HG03039 (cell line): ENCODE data around the gene MLPH.
"Not testable (repeated sequence)": the region's sequence is repeated elsewhere in the genome, so short reads cannot be mapped to it uniquely, and the experiment has no call there.

Experiments
- ATAC-seq: cut with Tn5 transposase; IDR thresholded peaks from one replicate; pipeline ENCODE4 v1.9.1; 2021; ENCODE audit warnings: mild to moderate bottlenecking, moderate library complexity; ENCODE audit not compliant: unreplicated experiment

The MLPH gene

DNA sequence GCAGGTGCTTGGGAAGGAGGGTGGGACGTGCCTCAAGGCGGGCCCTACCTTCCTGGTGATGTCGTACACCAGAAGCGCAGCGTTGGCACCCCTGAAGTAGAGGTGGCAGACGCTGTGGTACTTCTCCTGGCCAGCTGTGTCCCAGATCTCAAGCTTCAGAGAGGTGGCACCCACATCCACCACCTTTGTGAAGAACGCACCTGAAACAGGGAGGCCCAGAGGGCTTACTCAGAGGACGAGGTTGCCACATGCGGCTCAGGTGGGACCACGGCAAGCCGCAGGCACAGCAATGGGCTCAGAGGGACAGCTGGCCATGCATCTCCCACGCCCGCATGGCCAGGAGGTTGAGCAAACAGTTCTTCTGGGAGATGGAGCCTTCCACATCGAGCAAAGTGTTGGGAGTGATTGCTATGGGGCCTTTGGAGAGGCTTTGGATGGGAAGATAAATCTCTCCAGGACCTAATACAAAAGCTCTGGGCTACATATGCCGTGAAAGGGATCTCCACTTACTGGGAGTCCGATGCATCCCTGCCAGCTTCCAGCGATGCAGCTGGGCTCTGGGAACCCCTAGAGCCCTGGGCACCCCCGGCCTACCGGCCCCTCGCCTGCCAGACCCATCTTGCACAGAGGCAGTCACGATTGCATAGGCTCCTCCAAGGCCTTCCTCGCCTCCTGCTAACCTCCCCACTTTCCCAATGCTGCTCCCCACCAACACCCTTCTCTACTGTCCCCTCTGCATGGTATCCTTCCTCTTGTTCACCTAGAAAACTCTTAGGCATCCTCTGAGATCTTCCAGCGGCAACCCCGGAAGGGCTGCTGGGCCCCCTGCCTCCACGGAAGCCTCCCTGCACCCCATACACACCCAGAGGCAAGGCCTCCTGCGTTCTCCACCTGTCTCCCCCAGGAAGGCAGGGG is 91.2 kb downstream of the MLPH start:
- no peak for ATAC-seq

DNA sequence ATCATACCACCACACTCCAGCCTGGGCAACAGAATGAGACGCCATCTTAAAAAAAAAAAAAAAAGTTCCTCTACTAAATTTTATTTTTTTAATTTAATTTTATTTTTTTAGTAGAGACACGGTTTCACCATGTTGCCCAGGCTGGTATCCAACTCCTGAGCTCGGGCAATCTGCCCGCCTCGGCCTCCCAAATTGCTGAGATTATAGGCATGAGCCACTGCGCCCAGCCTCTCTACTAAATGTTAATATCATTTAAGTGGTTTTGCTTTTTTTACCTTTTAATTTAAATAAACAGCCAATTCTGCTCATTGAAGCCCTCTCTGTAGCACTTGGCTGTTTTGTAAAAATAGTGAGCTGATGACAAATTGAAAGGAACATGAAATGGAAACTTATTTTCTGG is 94.3 kb downstream of the MLPH start:
- ATAC-seq: no peak

DNA sequence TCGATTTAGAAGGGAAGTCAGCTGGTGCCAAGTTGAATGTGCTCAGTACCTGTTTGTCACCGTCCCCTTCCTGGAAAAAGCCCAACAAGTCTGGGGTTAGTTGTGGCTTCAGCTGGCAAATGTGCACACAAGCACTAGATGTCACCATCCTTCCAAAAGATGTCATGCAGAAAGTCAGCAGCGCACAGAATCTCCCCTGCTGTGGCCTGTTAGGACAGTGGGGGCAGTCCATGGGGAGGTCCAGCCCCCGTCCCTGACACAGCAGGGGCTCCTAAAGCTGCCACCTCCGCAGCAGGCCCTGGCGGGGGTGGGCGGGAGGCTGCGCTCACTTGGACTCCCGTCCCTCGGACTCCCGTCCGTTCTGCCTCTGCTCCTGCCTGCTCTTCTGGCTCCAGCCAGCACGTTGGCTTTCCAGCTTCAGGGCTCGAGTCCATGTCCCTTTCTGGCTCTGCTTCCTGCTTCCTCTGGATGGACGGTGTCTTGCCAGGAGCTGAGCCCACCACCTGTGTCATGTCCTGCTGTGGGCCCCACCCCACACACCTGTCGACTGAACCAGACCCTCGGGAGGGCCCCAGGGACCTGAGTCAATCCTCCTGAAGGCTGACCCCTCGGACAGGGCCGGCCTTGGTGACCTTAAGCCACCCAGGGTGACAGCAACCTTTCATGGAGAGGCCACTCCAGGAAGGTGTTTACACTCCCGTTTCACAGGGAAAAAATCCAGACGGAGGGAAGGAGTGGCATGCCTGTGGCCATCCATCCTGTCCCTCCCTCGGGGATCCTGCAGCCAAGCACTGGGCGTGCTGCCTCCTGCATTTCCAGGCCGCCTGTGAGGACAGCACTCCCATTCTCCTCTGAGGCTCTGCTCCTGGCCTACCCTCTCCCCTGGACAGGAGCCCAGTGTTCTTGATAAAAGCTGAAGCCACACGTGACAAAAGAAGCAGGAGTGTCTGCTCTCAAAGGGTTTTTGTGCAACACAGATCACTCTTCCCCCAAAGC is 95.0 kb downstream of the MLPH start:
- ATAC-seq: no peak

DNA sequence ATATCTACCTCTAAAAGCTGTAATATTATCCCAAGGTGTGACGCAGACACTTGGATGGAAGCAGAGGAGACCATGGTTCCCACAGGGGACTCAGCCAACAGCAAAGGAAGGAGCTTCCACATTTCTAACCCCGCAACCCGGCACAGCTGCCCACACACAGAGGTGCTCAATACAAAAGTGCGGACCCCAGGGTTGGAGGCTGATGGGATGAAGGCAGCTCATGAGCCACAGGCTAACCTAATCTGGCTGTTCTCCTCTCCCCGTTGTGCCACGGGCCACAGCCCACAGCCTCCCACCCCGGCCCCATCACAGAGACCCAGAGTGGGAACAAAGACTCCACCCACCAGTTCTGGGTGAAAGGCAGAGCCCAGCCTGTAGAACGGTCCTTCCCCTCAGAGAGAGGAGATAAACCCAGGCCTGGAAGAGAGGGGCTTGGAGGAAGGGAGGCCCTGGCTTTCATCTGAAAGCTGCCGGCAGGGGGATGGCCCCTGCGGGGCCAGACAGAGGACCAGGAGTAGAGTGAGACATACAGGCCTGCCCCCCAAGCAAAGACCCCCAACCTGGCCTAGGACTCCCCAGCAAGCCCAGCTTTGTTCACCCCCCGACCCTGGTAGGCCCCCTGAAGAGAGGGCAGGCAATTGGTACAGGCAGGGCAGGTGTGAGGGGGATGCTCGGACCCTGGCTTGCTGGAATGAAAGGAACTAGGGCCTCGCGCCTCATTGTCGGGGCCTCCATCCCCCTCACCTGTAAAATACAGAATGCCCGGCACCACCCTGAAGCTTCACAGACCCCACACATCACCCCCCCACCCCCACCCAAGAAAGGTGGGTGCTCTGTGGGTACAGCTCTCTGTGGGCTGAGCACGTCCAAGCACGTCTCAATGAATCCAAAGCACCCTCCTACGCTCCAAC is 96.6 kb downstream of the MLPH start:
- no peak for ATAC-seq

DNA sequence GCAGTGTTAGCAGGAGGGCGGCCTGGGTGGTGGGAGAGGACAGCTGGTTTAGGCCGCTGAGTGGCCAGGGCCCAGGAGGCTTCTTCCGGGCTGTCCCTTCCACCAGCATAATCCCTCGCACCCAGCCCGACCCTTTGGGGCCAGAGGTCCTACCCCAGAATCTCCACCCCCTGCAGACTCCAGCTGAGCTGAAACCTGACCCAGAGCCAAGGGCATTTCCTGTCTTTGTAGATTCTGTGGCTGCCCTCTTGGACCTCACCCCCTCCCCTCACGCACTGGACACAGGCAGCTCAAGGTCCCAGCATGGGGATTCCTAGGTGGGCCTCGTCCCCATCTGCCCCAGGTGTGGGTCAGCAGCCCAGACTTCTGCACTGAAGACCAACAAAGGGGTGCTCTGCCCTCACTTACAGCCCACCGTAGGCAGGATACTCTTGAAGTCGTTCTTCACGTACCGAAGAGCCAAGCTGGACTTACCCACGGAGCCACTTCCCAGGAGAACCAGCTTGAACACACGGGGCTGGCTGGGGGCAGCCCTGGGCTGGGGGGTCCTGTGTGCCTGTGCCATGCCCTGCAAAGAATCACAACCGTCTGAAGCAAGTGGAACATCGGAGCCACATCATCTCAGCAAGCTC is 98.7 kb downstream of the MLPH start:
- no peak for ATAC-seq

DNA sequence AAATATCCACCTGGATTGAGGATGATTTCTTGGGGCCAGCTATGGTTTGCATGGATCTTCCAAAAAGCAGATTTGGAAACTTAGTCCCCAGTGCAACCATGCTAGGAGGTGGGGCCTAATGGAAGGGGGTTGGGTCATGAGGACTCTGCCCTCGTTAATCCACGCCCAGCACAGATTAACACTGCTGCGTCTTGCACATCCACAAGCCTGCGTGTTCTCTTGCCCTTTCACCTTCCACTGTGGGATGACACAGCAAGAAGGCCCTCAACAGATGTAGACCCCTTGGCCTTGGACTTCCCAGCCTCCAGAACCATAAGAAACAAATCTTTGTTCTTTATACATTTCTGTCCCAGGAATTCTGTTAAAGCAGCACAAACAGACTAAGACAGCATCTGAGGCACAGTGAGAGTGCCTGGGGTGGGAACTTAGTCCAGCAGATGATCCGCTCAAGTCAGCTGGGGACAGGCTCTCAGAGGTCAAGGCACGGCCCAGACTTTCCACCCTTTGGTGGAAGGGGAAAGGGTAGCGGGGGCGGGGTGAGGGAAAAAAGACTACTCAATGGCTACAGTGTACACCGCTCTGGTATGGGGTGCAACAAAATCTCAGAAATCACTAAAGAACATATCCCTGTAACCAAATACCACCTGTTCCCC is 101.1 kb downstream of the MLPH start:
- ATAC-seq: no peak

DNA sequence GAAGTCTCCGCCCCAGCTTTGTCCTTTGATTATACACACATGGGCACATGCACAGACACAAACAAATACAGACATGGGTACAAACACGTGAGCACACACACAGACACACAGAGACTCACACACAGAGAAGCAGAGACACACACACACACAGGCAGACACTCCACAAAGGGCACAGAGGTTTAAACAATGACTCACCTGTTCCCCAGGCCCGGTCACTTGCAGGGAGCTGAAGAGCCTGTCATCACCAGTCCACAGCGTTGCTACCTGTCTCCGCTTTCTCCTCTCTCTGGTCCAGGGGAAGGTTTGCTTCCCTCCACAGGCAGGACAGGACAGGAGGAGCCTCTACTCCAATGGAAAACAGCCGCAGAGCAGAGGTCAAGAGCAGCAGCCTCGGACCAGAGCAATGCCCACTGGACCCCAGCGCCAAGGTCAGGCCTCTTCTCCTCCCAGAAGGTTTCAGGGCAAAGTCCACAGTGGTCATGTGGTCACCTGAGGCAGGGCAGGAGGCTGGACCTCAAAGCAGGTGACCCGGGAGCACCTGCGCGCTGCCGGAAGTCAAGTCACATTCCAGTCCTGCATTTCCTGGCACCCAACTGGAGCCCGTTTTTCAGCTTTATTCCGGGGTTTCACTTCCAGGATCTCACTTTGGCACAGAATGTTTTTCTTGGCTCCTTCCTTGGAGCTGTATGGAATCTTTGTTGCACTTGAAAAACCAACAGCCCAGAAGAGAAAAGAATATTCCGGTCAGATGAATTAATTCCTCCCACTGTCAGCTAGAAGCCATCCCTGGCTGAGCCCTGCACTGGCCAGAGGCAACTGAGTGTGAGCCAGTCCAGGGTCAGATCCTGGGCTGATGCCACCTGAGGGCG is 103.5 kb downstream of the MLPH start, which contains the start of gene RAB17:
TSS of gene RAB17 (minus strand) at position 463 of the 869 bp plus-strand sequence. CDS start 4,580 bp downstream, outside the sequence.
- no peak for ATAC-seq

DNA sequence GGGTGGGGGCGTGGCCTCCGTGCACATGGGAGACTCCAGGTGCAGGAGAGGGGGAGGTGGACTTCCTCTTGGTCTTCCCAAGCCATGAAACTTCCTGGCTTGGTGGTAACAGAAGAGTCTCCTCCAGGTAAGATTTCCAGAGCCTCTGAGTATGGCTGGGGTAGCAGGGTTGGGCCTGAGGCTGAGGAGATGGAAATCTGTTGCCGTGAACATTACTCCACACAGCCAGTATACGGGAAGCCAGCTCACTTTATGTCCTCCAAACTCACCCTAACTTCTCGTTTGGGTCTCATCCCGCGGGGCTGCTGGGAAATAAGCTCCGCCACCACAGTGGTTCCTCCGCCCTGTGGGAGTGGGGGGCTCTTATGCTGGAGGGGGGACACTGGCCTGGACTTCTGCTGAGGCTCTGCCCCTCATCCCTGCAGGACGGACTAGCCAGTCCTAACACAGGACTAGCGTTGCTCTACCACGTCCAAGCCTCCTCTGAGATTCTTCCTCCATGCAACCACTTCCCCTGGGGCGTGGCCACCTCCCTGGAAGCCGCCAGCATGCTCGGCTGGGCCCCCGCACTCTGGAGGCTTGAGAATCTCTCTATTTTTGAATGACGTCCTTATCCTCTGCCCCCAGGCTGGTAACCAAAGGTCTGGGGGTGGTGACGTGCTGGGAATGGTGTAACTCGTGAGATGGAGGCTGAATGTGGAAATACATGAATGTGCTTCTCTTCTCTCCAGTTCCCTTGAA is 104.3 kb downstream of the MLPH start:
- ATAC-seq: no peak

DNA sequence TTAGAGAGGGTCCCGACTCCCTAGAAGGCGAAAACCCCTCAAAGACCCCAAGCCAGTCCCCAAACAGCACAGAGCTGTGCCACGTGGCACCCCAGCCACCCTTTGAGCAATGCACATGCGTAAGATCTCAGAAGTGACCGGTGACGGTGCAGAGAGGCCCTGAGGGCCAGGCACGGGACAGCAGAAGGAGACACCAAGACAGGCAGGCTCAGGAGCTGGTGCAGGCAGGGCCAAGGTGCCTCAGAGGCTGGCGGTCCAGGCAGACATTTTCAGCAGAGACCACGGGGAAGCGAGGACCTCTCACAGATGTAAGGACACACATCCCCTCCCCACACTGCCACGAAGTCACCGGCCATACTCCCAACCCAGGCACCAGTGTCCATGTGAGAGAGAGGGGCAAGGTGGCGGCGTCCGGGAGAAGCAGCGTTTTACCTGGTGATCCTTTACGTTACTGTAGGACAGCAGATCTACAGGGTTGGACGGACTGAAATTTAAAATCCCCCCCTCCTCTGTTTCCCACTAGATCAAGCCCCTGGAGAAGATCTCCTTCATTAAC is 105.5 kb downstream of the MLPH start:
- no peak for ATAC-seq

DNA sequence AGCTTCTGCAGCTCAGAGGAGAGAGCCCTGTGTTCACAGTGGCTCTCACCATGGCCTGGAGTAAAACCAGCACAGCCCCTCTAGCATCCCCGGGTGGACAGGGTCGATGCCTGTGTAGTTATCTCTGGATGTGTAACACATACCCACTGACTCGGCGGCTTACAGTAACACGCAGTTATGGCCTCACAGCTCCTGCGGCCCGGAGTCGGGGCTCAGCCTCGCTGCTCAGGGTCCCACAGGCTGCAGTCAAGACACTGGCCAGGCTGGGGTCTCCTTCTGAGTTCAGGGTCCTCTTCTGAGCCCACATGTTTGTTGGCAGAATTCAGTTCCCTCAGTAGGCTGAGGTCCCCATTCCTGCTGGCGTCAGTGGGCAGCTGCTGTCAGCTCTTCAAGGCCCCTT is 106.0 kb downstream of the MLPH start:
- no peak for ATAC-seq

DNA sequence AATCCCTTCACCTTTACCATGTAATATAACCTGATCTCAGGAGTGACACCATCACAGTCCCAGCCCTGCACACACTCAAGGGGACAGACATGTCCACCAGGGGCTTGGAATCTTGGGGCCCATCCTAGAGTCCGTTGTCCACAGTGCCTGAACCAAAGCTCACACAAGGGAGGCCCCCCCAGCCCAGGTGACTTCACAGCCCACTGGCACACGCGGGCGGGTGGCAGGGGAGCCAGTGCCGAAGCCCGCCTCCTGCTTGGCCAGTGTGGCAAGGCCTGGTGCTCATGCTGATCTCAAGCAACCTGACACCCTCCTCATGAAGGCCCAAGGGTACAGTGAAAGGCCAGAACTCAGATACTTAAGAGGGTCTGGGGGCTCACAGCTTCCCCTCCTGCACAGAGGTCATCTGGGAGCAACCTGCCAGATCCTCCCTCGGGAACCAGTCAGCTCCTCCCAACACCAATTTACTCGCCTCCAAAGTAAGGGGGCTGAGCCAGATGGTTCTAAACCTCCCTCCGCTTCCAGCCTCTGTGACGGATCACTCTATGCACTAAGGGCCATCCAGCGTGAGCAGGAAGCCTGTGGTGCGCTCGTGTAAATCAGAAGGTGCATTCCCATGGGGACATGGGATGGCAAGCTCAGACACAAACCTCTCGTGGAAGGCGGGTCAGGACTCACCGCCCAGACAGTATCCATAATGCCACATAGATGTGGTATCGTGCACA is 106.7 kb downstream of the MLPH start:
- ATAC-seq: no peak

DNA sequence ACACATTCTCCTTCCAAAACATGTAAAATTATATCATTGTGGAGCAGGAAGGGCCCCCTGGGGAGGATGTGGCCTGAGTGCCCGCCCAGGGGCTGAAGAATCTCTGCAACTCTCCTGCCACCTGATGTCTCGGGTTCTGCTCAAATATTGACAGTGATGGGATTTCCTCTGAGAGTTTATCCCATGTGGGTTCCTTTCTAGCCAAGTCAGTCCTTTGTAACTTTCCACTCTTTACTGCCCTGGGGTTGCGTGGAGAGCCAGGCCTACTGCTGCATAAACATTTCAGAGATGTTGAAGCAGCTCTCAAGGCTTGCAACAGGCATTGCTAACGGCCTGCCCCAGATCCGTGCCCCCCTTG is 107.4 kb downstream of the MLPH start:
- ATAC-seq: no peak

DNA sequence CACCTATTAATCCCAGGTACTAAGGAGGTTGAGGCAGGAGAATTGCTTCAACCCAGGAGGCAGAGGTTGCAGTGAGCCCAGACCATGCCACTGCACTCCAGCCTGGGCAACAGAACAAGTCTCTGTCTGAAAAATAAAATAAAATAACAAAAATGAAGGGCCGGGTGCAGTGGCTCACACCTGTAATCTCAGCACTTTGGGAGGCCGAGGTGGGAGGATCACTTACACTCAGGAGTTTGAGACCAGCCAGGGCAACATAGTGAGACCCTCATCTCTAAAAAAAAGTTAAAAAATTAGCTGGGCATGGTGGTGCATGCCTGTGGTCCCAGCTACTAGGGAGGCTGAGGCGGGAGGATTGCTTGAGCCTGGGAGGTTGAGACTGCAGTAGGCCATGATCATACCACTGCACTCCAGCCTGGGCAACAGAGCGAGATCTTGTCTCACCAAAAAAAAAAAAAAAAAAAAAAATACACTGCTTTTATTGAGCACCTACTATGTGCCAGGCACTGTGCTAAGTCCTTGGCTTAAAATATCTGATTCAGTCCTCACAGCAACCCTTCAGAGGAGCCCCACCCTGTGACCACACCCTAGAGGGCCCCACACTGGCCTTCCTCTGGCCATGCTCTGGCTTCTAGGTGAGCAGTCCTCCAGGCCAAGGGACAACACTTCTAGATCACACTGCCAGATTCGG is 108.9 kb downstream of the MLPH start:
- not testable (repeated sequence) for ATAC-seq

DNA sequence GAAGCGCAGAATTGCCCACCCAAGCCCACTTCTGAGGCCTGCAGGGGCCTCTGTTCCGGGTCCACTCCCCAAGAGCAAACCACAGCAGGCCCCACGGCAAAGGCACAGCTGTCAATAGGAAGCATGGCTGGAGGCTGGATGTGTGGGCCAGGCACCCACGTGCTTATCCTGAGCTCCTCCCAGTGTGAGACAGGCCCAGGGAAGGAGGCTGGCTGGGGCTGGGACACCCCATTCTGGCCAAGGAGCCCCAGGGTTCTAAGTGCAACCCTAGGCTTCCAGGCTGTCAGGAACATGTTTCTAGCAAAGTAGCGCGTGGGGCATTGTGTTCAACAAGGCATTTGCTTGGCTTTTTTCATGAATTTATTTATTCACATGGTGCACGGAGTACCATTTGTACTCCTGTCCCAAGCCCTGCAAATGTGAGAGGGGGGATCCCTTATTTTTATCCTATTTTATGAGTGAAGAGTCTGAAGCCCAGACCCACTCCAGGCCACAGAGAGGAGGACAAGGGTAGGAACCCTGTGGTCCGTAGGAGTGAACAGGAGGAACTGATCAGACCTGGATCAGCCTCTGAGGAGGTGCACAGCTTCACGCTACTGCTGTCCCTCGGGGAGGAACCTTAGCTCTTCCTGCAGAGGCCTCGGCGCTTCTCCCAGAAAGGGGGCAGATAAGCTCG is 109.6 kb downstream of the MLPH start:
- no peak for ATAC-seq

DNA sequence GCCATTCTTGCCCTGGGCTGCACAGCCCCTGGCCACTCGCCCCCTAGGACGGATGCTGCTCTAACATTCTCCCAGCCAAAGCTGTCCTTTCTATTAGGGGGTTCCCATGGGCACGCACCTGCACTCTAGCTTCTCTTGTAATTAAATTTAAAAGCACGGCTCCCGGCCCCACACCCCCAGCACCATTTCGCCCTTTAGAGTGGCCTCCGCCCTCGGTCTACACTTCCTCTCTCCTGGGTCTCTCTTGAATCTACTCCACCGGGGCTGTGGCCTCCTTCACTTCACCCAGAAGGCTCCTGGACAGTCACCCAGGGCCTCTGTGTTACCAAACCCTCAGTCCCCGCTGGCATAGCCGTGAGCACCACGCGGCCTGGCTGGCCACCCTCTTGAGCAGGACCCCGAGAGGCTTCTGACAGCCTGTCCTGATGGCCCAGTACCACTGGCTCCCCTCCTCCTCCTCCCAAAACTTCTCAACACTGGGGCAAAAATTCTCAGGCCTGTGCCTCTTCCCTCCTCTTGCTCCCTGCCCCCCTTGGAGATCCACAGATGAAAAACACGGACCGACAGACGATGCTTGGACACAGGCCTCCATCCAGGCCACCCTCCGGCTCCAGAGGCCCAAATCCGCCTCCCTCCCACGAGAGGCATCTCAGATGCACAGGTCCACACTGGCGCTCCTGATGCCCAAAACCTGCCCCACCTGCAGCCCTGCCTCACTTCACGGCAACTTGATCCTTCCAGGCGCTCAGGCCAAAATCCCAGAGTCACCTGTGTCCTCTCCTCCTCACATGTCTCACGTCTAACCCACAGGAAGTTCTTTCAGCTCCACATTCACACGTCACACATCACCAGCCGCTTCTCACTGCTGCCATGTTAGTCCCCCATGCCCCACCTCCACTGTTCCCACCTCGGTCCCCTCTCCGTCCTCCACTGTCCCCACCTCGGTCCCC is 110.4 kb downstream of the MLPH start:
- ATAC-seq: no peak
